GM08714 (cell line): ENCODE data around the gene RFX8.
"Not testable (repeated sequence)": the region's sequence is repeated elsewhere in the genome, so short reads cannot be mapped to it uniquely, and the experiment has no call there.

Experiments used
- H3K4me3 ChIP-seq: fragments of 200-500 bp; sonication (Bioruptor generic); 2 replicates; pipeline ENCODE4 v1.5.1; 2014; ENCODE audit warnings: mild to moderate bottlenecking, low read length, inconsistent platforms
- ZNF274 ChIP-seq: IDR thresholded peaks from 2 replicates; pipeline ENCODE4 v1.6.1; 2012; ENCODE audit warnings: mild to moderate bottlenecking, low read depth, low read length

Gene RFX8

DNA sequence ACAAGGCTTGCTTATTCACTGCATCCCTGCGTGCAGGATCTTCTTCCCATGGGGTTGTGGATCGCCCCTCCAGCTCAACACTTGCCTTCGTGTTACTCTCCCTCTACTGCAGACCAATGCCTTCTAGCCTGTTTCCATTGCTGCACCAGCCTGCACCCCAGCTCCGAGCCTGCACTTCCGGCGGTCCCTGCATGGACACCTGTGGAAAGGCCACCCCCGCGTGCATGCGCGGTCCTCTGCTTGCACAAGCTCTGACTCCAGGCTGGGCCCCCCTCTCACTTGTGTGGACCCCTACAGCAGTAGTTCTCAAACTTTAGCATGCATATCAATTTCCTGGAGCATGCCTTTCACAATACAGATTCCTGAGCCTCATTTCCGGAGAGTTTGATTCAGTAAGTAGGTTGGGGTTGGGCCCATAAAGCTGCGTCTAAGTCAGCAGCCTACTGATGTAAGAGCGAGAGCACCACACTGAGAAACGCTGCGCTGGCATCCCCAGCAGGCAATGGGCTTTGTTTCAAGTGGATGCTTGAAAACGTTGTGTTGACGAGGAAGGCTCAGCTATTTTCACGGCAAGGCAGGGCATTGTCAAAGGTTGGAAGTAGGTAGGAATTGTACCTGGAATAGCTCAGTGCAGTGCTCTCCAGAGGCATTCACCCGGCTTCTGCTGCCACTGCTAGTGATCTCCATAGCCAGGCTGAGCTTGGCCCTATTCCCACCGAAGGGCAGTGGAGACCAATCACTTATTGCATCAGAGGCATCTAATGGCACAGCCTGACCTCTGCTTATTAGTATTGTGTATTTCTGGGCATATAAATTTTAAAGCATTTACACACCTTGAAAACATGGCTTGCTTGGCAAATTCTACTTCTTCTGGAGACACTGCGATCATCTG is 120.2 kb downstream of the RFX8 start:
- H3K4me3 ChIP-seq: no peak overlapping the region
- no peak for TF ChIP-seq ZNF274

DNA sequence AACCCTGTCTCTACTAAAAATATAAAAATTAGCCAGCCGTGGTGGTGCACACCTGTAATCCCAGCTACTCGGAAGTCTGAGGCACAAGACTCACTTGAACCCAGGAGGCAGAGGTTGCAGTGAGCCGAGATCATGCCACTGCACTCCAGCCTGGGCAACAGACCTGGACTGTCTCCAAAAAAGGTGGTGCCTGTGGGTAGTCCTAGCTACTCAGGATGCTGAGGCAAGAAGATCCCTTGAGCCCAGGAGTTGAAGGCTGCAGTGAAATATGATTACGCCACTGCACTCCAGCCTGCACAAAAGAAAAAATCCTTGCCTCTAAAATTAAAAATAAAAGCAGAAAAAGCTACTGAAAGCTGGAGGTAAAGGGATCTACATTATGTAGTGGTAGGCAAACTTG is 122.3 kb downstream of the RFX8 start:
- not testable (repeated sequence) for H3K4me3 ChIP-seq

DNA sequence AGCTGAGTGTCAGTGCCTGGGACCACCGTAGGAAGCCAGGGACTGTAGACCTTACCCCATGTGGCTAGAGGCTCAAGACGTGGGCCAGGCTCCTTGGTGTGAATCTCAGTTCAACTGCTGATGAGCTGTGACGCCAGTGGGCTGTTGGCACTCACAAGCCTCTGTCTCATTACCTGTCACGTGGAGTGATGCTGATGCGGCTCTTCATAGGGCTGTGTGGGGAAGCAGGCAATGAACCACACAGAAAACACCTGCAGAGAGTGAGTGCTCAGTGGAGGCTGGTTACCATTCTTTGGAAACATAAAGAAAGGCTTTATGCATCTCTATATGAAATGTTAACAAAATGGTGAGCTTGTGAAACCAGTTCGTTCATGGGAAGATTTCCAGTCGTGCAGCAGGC is 123.7 kb downstream of the RFX8 start:
- no peak overlapping the region for H3K4me3 ChIP-seq
- no peak for TF ChIP-seq ZNF274

DNA sequence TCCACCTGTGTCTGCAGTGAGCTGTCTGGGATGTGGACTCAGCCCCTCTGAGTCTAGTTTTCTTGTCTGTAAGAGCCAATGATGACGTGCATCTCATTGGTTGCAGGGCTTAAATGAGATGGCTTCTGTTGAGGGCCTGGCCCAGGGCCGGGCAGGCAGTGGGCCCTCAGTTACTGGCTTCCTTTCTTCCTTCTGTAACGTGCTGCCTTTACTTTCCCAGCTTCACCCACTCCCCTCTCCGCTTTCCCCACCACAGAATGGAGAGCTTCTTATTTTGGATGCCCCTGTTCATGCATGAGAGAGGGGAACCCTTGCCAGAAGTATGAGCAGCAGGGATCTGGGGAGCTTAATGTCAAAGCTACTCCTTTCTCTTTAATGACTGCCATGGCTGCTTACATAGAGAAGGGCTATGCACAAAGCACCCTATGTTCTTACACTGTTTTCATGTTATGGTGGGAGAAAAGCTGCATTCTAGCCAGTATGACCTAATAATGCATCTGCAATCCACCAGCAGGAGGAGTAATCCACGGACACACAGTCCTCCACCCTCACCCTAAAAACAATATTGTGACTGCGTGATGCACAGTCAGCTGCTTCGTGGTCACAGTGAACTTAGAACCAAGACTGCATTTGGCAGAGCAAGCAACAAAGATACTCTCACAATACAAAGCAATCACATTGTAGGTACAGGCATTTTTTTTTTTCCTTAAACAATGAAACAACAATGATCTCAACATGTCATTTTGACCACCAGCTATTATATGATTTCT is 124.8 kb downstream of the RFX8 start:
- H3K4me3 ChIP-seq: no peak overlapping the region
- TF ChIP-seq ZNF274: no peak

DNA sequence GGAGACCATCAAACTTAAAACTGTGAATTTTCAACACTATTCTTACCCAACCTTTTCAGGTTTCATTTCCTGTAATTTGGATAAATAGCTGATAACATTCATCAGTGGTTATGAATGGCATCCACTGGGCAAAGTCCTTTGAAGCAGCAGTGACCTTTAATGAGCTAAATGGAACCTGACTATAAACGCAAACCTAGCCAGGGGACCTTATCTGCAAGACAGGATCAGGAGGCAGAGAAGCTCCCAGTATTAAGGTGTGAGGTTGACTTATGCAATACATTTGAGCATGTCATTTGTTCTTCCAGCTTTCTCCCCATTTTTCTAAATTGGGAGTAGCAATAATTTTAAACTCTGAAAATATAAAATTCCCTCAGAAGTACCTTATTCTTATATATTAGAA is 126.0 kb downstream of the RFX8 start:
- no peak for TF ChIP-seq ZNF274
- H3K4me3 ChIP-seq: no peak overlapping the region
